Lower leg skin (tissue), 3 donors: ENCODE measurements around the gene PRKCE.

Experiments
- CTCF ChIP-seq, 3 donors: fragments of 450-650 bp; IDR thresholded peaks; one replicate each; pipeline ENCODE4 v1.5.1; 2016; ENCODE audit warnings: antibody characterized with exemption in 3 of 3, mild to moderate bottlenecking in 3 of 3, moderate library complexity in 2 of 3
- POLR2A ChIP-seq, 2 donors: fragments of 450-650 bp; IDR thresholded peaks; one replicate each; pipeline ENCODE4 v1.6.1; 2016 to 2017; ENCODE audit warnings: antibody characterized with exemption in 2 of 2, mild to moderate bottlenecking in 1 of 2, moderate library complexity in 1 of 2

GRCh38 chr2:45681675-45682074 lies 30.2 kb downstream of the PRKCE start:
- TF ChIP-seq CTCF (IDR thresholded peaks at IDR 0.05): no peak
- no peak for TF ChIP-seq POLR2A (IDR thresholded peaks at IDR 0.05)
